Activated T-cell treated with anti-CD3 and anti-CD28 coated beads, Interleukin-2, amount 50 U/mL, for 48 hours (primary cell): ENCODE measurements around the gene REEP3.
"Not testable (repeated sequence)": the region's sequence is repeated elsewhere in the genome, so short reads cannot be mapped to it uniquely, and the experiment has no call there.

Experiments
- DNase-seq, 2 experiments: peaks; one replicate each; pipeline ENCODE4 v3.0.0-alpha.2; 2020

Gene REEP3

GRCh38 chr10:63631991-63632390 lies 110.8 kb downstream of the REEP3 start:
- DNase-seq: no peak

- DNase-seq: no peak
Measured at GRCh38 chr10:63633677-63634487, 112.7 kb downstream of the REEP3 start.

- no peak for DNase-seq
Measured at GRCh38 chr10:63634488-63635065, 113.4 kb downstream of the REEP3 start.

- no peak for DNase-seq
Measured at GRCh38 chr10:63636812-63637211, 115.6 kb downstream of the REEP3 start.

- no peak for DNase-seq
Measured at GRCh38 chr10:63637901-63638327, 116.7 kb downstream of the REEP3 start.

- DNase-seq: no peak
Measured at GRCh38 chr10:63641366-63641765, 120.2 kb downstream of the REEP3 start.

GRCh38 chr10:63641799-63642198 lies 120.6 kb downstream of the REEP3 start:
- DNase-seq: no peak

- no peak for DNase-seq
Measured at GRCh38 chr10:63642808-63643207, 121.6 kb downstream of the REEP3 start.

- DNase-seq: no peak
Measured at GRCh38 chr10:63644418-63645142, 123.4 kb downstream of the REEP3 start.

- DNase-seq: no peak
Measured at GRCh38 chr10:63645195-63645594, 124.0 kb downstream of the REEP3 start.

GRCh38 chr10:63646491-63646890 lies 125.3 kb downstream of the REEP3 start:
- DNase-seq: no peak

- DNase-seq: no peak
Measured at GRCh38 chr10:63651864-63652263, 130.7 kb downstream of the REEP3 start.

GRCh38 chr10:63653747-63654146 lies 132.5 kb downstream of the REEP3 start:
- DNase-seq: no peak

GRCh38 chr10:63657761-63658160 lies 136.6 kb downstream of the REEP3 start:
- no peak for DNase-seq

GRCh38 chr10:63660941-63661340 lies 139.7 kb downstream of the REEP3 start:
- not testable (repeated sequence) for DNase-seq

- no peak for DNase-seq
Measured at GRCh38 chr10:63661347-63661746, 140.1 kb downstream of the REEP3 start.

GRCh38 chr10:63664341-63664885 lies 143.2 kb downstream of the REEP3 start:
- DNase-seq: no peak

- not testable (repeated sequence) for DNase-seq
Measured at GRCh38 chr10:63665006-63665580, 143.9 kb downstream of the REEP3 start.

- no peak for DNase-seq
Measured at GRCh38 chr10:63665670-63666134, 144.5 kb downstream of the REEP3 start.

- no peak for DNase-seq
Measured at GRCh38 chr10:63666836-63667383, 145.7 kb downstream of the REEP3 start.

- DNase-seq: no peak
Measured at GRCh38 chr10:63667596-63668480, 146.6 kb downstream of the REEP3 start.
